SH-SY5Y (cell line): ENCODE measurements around the gene SRRD.

Source experiments
- GATA2 ChIP-seq: IDR thresholded peaks from 2 replicates; pipeline ENCODE4 v1.6.1; 2011; ENCODE audit warnings: mild to moderate bottlenecking, low read depth, low read length
- GATA3 ChIP-seq: IDR thresholded peaks from 2 replicates; pipeline ENCODE4 v1.6.1; 2011; ENCODE audit warnings: low read depth, mild to moderate bottlenecking, low read length, moderate library complexity

DNA sequence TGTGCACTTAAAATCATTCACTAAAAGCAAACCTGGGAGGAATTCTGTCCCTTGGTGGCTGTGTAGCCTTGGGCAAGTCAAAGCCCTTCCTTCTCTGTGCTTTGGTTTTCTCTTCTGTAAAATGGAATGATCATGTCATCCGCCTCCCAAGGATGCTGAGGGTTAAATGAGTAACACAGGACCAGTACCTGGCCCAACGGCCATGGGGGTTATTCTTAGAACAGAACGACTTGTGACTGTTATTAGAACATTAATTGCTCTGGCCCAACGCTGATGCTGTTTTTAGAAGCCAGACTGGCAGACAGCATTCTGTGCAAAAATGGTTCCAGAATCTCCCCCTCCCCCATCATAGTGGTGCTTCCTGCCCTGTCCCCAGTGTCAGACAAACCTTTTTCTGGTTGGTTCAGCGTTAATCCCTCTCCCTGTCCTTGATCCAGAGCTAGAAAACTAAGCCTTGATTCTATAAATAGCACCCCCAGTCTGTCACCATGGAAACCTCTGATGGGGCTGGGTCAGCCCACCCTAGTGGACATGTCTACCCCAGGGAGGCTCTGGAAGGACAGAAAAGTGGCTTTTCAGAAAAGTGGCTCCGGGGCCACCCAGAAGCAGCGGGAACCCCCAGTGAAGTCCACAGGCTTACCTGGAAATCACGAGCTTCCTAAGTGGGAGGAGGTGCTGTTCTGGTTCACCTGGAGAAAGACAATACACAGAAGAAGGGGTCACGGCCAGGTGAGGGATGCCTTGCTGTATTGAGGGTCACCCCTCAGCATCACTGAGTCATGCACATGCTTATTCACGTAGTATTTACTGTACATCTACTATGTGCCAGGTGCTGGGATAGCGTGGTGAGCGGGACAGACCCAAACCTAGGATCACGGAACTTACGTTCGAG is 44.1 kb downstream of the SRRD start:
- no peak for TF ChIP-seq GATA2
- no peak for TF ChIP-seq GATA3
